ENCODE measurements around the gene ABCF1. TPM values are rescaled to one million over a fixed set of nuclear protein-coding genes. Genes with fewer than 3 reads are reported as not detected.
"Not testable (repeated sequence)": the region's sequence is repeated elsewhere in the genome, so short reads cannot be mapped to it uniquely, and the experiment has no call there.

Gene ABCF1
- 46.6 and 69.5 TPM in 2 replicates for total RNA-seq (2014; rRNA removed)
- 58.3 TPM for polyA plus RNA-seq (2012)

DNA sequence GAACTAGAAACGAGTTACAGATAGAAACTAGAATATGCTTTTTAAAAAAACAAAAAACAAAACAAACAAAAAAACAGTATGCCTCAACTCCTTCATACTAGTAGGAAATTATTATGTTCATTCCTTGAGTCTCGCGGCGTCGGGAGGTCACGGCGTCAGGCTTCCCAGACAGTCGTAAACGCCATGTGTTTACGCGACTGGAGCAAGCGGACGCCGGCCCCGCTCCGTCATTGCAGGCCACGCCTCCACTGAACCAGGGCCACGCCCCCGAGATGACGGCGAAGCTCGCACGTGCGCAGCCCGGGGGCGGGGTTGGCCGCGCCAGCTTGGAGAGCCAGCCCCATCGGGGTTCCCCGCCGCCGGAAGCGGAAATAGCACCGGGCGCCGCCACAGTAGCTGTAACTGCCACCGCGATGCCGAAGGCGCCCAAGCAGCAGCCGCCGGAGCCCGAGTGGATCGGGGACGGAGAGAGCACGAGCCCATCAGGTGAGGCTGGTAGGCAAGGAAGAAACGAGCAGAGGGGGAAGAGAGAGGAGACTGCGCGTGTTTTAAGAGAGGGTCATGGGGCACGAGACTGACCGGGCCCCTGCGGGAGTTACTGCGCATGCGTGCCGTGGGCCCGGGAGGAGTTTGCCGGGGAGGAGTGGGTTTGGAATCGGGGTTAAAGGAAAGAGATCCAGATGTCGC is at the start of gene ABCF1:
Gene ABCF1 (plus strand): TSS at position 368 of the 687 bp plus-strand sequence. CDS start 46 bp downstream, at position 414.
- DNase-seq (ENCODE audit: low read depth), result peak; percentile 95

DNA sequence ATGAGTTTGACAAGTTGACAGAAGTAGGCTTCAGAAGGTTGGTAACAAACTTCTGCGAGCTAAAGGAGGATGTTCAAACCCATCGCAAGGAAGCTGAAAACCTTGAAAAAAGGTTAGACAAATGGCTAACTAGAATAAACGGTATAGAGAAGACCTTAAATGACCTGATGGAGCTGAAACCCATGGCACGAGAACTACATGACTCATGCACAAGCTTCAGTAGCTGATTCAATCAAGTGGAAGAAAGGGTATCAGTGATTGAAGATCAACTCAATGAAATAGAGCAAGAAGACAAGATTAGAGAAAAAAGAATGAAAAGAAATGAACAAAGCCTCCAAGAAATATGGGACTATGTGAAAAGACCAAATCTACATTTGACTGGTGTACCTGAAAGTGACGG is 49.3 kb upstream of the ABCF1 start:
- not testable (repeated sequence) for DNase-seq (ENCODE audit: low read depth)

DNA sequence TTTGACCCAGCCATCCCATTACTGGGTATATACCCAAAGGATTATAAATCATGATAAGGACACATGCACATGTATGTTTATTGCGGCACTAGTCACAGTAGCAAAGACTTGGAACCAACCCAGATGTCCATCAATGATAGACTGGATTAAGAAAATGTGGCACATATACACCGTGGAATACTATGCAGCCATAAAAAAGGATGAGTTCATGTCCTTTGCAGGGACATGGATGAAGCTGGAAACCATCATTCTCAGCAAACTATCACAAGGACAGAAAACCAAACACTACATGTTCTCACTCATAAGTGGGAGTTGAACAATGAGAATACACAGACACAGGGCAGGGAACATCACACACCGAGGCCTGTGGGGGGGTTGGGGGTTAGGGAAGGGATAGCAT is 44.8 kb upstream of the ABCF1 start:
- DNase-seq (ENCODE audit: low read depth), result not testable (repeated sequence)

DNA sequence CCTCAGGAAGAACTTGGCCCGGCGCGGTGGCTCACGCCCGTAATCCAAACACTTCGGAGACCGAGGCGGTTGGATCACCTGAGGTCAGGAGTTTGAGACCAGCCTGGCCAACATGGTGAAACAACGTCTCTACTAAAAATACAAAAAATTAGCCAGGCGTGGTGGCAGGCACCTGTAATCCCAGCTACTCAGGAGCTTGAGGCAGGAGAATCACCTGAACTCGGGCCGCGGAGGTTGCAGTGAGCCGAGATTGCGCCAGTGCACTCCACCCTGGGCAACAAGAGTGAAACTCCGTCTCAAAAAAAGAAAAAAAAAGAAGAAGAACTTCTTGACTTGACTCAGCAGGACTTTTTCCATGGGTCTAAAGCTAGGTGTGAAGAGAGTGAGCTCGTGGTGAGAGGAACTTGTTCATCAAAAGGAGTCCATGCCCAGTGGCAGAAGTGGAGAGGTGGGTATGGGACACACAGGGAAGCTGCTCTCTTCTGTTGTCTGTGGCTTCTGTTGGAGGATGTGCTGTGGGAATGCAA is 41.8 kb upstream of the ABCF1 start:
- DNase-seq (ENCODE audit: low read depth), result not testable (repeated sequence)

DNA sequence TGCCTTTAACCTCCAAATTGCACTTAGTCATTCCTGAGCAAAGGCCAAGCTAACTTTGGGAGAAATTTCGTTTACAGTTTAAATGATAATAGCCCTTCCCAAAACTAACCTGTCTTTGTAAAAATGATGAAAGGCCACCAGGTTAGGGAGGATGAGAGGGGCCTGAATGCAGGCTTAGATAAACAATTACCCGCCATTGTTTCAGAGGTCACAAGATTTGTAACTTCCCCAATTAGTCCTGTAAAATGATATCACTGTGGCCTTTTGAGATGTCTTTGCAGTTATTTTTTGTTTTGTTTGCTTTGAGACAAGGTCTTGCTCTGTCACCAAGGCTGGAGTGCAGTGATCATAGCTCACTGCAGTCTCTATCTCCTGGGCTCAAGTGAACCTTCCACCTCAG is 41.2 kb upstream of the ABCF1 start:
- no peak for DNase-seq (ENCODE audit: low read depth)

DNA sequence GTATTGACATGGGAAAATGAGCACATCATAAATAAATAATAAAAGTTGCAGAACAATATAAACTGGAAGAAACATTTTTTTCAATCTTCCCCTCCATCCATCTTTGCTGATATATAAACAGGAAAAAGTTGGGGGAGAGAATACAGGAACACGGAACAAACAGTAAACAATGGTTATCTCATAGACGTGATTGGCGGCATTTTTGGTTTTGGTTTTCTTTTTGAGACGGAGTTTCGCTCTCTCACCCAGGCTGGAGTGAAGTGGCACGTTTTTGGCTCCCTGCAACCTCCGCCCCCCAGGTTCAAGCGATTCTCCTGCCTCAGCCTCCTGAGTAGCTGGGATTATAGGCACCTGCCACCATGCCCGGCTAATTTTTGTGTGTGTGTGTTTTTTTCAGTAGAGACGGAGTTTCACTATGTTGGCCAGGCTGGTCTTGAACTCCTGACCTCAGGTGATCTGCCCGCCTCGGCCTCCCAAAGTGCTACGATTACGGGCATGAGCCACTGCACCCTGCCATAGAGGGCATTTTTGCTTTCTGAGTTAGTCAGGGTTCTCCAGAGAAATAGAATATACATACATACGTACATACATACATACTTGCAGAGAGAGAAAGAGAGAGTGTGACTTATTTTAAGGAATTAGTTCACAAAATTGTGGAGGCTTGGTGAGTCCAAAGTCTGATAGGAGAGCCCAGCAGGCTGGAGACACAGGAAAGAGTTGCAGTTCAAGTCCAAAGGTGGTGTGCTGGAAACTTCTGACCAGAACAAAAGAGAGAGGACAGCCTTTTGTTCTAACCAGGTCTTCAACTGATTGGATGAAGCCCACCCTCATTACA is 37.6 kb upstream of the ABCF1 start:
- DNase-seq (ENCODE audit: low read depth), result no peak

DNA sequence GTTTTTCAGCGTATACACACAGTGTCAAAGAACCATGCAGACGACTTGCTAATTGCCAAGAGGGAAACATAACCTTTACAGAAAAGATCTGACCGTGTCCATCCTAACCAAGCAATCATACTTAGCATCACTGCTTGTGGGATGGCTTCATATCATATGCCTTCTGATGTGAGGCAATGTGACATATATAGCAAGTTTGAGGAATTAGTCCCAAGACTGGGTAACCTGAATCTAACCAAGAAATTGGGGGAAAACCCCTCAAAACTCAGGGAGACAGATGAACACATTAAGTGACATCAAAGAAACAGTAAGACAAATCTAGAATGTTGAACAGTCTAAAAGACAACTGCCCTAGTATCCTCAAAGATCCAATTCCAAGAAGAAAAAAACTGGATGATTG is 33.3 kb upstream of the ABCF1 start:
- no peak for DNase-seq (ENCODE audit: low read depth)

DNA sequence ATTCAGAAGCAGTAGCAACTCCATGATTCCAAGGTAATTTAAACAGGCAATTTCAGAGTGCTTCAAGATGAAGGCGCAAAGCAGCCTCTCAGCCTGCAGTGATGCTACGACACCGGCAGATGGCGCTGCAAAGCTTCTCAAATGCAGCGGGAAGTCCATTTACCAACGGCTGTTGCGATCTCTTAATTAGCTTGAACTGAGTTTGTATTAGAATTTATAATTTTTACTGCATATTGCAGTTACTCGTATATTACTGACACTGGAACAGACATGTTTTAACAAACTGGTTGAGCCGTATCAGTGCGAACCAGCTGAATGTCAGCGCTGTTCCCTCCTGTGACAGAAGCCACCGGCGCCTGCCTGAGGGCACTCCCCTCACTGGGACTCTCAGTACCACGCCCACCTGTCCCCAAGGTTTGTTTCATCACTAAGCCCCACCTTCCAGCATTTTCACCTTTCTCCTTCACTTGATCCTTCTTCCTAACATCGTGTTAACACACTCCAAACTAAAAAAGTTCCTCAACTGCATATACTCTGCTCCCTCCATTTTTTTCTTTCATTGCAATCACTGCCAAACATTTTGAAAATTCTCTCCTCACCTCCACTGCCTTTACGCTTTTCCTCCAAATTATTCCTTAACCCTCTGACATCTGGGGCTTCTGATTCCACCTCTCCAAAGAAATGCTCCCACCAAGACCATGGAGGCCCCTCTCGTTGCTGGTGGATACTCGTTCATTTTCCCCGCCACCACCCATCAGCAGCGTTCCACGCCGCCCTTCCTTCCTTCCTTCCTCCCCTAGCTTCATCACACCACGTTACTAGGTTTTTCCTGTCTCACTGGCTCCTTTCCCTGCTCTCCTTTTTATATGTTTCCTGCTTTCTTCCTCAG is 29.5 kb upstream of the ABCF1 start:
- DNase-seq (ENCODE audit: low read depth), result peak; percentile 73

DNA sequence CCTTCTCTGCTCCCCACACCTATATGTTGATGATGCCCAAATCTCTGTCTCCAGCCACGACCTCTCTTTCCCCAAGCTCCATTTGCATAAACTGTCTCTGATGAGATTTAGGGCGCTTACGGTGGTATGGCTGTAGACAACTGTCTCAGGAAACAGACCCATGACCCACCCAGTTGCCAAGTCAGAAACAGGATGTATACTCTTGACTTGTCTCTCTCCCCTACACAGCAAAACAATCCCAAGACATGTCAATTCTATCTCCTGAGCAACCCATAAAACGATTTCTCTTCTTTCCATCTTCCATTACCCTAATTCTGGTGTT is 28.9 kb upstream of the ABCF1 start:
- no peak for DNase-seq (ENCODE audit: low read depth)

DNA sequence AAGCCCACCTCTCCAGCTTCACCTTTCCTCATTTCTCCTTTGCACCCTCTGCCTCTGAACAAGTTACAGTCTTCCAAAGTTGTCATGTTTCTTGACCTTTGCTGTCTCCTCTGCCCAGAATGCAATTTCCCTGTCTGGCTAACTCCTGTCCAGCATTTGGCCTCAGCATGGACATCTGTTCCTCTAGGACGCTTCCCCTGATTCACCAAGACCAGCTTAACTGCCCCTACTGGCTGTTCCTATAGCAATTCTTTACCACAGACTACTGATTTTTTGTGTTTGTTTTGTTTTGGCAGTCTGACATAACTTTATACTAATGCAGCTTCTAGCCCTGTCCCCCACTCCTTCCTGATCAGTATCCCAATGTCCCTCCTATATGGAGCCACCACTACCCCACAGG is 28.3 kb upstream of the ABCF1 start:
- peak; percentile 50 for DNase-seq (ENCODE audit: low read depth)

DNA sequence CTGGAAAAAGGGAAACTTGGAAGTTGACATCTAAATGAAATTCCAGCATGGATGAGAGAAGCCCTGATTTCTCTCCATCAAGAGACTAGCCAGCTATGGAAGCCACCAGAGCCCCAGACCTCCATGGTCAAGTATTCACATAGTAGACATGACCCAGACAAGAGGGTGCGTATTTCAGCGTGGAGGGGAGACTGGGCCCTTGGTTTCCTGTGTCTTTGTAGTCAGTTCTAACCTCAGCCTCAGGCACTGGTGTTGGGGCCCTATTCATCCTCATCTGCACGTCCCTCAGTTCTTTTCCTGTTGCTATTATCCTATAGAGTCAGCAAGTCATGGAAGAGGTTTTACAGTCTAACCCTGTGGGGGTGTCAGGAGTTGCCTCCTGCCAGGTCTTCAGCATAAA is 27.4 kb upstream of the ABCF1 start:
- no peak for DNase-seq (ENCODE audit: low read depth)

DNA sequence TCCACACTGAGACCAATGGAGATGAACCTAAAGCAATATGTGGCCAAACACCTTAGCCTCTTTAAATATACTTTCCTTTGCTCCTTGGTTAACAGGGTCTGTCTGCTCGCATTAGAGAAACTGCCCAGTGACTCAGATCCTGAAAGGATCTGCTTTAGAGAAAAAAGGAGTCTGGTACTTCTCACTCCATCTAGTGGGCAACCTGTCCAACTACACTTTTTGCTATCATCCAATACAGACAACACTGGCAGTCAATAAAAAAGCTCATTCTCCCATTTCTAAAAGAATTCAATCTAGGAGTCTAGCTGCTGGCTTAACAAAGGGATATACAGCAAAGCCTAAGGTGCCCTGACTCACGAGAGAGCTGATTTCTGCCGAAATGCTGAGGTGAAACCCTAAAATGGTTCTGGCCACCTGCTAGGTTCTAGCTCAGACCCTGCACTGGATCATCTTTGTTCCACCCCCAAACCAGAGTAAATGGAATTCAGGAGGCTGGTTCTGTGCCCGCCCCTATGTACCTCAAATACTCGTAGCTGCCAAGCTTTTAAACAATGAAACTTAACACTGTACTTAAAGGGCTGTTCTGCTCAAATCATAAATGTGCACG is 26.5 kb upstream of the ABCF1 start:
- peak; percentile 72 for DNase-seq (ENCODE audit: low read depth)

DNA sequence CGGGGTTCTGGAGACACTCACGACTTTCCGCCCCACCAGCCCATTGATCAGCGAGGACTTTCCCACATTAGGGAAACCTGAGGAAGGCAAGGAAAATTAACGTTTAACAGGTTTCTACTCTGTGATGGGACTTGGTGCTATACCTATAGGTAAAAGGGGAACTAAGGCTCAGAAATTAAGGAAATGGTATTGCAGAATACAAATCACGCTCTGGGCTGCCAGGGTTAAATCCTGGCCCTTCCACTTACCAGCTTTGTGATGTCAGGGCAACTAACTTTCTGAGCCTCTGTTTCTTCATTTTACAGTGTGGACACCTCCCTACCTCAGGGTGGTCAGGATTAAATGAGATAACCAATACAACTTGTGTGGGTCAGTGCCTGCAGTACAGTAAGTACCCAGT is 23.8 kb upstream of the ABCF1 start:
- no peak for DNase-seq (ENCODE audit: low read depth)

DNA sequence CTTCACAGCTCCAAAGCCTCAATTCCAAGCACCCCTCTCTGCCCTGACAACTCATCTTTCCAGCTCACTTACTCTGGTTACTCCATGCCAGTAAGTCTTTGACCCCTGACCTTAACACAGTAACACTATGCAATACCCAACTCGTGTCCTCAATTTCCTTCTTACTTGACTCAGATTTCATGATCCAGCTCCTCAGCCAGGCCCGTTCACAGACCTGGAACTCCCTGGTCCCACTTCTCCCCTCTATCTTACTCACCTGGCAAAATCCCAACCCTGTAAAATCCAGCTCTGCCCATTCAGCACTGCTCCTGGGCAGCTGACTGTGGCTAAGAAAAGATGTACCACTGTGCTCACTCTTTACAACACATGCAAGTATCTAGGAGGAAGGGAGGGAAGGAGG is 22.9 kb upstream of the ABCF1 start:
- peak; percentile 41 for DNase-seq (ENCODE audit: low read depth)

DNA sequence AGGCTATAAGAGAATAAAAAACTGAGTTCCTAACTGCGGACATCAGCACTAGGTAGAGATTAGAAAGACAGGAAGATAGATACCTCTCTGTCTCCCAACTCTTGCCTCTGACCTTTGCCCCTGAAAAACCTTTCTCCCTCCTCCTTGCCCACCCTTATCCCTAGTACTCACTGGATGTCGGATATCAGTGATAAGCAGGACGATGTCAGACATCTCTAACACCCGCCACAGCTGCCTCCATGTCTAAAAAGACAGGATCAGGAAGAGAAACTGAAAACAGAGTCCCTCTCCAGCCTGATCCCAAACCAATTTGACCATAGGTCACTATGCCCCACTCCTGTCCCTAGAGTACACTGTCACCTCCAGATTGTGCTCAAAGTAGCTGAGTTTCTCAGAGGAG is 16.8 kb upstream of the ABCF1 start:
- DNase-seq (ENCODE audit: low read depth), result no peak

DNA sequence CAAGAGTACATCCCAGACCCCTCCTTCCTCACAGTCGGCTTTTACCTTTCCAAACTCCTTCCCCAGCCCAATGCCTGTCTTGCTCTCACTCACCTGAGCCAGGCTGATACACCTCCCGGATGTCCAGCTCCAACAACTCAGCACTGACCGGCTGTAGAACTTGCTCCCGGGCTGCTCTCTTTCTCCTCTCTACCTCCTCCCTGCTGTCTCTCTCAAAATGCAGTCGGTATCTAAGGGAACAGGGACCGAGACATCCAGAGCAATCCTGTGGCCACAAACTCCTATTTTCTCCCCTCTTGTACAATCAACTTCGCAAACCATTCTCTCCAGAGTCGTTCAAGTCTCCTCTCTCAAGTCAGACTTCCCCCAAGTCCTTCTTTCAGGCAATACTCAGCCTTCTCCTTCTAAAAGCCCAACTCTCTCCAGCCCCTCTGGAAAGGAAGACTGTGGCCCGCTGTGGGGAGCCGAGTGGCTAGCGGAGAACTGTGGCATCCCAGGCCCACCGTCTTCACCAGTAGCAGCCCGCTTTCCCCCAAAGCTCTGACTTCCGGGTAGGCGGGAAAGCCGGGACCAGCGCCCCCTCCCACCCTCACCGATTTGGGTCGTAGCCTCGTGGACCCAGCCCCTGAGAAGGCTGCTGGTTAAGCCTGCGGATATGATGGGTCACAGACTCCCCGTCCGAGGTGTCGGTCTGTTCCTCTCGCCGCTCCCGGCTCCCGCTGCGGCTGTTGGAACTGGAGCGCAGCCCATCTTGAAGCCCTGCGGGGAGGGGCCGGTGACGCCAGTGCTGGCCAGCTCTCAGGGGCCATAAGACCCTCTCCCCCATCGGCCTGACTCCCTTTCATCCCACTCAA is 16.1 kb upstream of the ABCF1 start:
- peak; percentile 29 for DNase-seq (ENCODE audit: low read depth)

DNA sequence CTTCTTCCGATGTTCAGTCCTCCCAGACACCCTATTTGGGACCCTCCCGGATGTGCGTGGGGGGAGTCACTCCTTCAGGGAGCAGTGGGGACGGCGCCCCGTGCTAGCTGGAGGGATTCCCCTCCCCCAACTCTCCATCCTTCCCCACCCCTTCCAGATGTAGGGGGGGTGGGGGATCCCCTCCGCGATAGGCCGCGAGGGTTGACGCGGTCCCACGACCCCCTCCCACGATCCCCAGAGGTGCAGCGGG is 15.5 kb upstream of the ABCF1 start:
- DNase-seq (ENCODE audit: low read depth), result no peak

DNA sequence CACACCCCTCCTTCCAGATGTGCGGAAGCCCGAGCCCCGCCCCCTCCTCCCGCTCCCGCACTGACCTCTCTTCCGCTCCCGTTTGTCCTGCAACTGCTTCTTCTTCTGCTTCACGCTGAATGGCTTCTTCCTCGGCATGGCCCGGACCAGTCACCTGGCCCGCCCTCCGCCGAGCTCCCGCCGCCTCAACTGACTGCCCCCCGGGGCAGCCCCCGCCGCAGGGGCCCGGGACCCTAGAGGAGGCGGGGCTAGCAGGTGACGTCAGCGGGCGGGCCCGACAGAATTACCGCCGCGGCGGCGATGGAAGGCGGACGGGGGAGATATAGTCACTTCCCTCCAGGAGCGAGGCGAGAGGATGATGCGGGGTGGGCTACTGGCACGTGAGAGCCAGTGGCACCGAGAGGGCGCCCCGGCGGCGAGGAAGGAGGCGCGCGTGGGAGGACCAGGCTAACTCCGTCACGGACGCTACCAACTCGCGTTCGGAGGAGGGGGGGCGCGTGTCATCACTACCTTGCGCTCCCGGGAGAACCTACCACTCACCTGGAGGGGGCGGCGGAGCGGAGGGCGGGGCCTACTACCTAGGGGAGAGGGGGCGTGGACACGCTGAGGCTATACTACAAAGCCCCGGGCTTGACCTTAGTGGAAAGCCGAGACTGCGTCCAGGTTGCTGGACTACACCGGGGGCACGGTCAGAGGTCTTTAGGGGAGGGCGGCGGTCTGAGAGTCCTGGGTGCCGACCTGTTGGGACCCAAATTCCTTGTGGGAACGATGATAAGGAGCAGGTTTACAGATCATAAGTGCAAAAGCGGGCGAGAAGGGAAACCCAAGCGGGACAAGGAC is 15.0 kb upstream of the ABCF1 start, which contains the start of gene GNL1:
Gene GNL1 (minus strand): TSS at position 424 of the 840 bp plus-strand sequence. CDS start 286 bp downstream, at position 138.
- DNase-seq (ENCODE audit: low read depth), result peak; percentile 83

DNA sequence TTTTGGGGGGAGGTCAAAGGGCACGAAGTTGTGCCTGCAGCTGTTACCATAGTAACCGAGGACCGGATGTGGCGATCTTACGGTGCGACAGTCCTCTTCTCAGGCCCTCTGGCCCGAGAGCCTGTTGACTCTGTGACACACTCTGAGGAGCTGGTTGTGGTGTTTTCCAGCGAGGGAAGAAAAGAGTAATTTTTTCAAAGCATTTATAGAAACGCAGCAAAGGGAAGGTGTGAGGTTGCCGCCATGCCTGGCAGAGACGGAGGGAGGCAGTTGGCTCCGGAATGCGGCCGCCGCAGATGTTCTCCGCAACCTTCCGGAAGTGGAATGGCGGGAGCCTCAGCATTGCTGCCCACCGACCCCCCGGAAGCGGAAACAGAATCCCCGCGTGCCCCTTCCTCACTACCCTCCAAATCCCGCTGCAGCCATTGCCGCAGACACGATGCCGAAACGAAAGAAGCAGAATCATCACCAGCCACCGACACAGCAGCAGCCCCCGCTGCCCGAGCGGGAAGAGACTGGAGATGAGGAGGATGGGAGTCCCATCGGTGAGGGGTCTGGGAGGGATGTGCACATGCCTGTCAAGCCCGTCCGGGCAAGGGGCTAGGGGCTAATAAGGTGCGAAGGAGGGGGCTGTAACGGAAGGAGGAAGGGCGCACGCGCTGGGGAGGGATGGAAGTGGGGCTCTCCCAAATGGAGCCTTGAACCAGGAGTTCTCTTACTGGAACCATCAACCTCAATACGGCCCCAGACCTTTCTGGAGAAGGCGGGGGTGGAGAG is 14.1 kb upstream of the ABCF1 start, which contains the start of gene PRR3:
Gene PRR3 (plus strand): TSS at position 390 of the 777 bp plus-strand sequence. CDS start 50 bp downstream, at position 440.
- peak; percentile 92 for DNase-seq (ENCODE audit: low read depth)

Data from LHCN-M2 (cell line).